KMS-11 (cell line): ENCODE measurements around the gene PBLD.
A peak's percentile ranks its signal among the peaks of the same experiment; 100 is the strongest.

ENCODE experiments used
- H2AFZ ChIP-seq: fragments of 200-600 bp; sonication (generic); 2 replicates; pipeline ENCODE4 v1.6.1; 2016; ENCODE audit warnings: antibody characterized with exemption, mixed run types, low read depth
- H3K27ac ChIP-seq: fragments of 200-600 bp; sonication (generic); 2 replicates; pipeline ENCODE4 v1.6.1; 2016; ENCODE audit warnings: mild to moderate bottlenecking, mixed run types
- H3K27me3 ChIP-seq: fragments of 200-600 bp; sonication (generic); 2 replicates; pipeline ENCODE4 v1.6.1; 2017; ENCODE audit warnings: mild to moderate bottlenecking, low read depth, mixed run types, moderate library complexity; ENCODE audit not compliant: insufficient read depth
- H3K36me3 ChIP-seq: fragments of 200-600 bp; sonication (generic); 2 replicates; pipeline ENCODE4 v1.6.1; 2017; ENCODE audit warnings: mild to moderate bottlenecking, mixed run types; ENCODE audit not compliant: insufficient read depth
- H3K4me1 ChIP-seq: fragments of 200-600 bp; sonication (generic); 2 replicates; pipeline ENCODE4 v1.6.1; 2016; ENCODE audit warnings: mild to moderate bottlenecking, low read depth, mixed run types; ENCODE audit not compliant: poor library complexity, severe bottlenecking
- H3K4me2 ChIP-seq: fragments of 200-600 bp; sonication (generic); 2 replicates; pipeline ENCODE4 v1.7.0; 2016; ENCODE audit warnings: mild to moderate bottlenecking, mixed run types
- H3K4me3 ChIP-seq: fragments of 200-600 bp; sonication (generic); IDR thresholded peaks from 2 replicates; pipeline ENCODE4 v1.6.1; 2017; ENCODE audit warnings: low read depth, low read length, mixed read lengths; ENCODE audit not compliant: insufficient read depth
- H3K79me2 ChIP-seq: fragments of 200-600 bp; sonication (generic); 2 replicates; pipeline ENCODE4 v1.6.1; 2016; ENCODE audit warnings: low read depth, mixed run types; ENCODE audit not compliant: insufficient read depth
- H3K9ac ChIP-seq: fragments of 200-600 bp; sonication (generic); 2 replicates; pipeline ENCODE4 v1.6.1; 2016; ENCODE audit warnings: mild to moderate bottlenecking, mixed run types
- H4K20me1 ChIP-seq: fragments of 200-600 bp; sonication (generic); 2 replicates; pipeline ENCODE4 v1.6.1; 2016; ENCODE audit warnings: mild to moderate bottlenecking, mixed run types; ENCODE audit not compliant: insufficient read depth
- CTCF ChIP-seq: fragments of 200-600 bp; sonication (generic); conservative IDR thresholded peaks from 2 replicates; pipeline ENCODE4 v1.6.1; 2017; ENCODE audit warnings: low read depth, mild to moderate bottlenecking, antibody characterized with exemption, low read length, moderate library complexity, mixed read lengths

The PBLD gene

GRCh38 chr10:68302503-68302823, 30.3 kb downstream of the PBLD start:
- no peak overlapping the region for H3K9ac ChIP-seq
- H3K27ac ChIP-seq, result no peak overlapping the region
- no peaks in the 10 kb centered on the region for H3K79me2 ChIP-seq

GRCh38 chr10:68301790-68302502, 30.8 kb downstream of the PBLD start:
- H3K9ac ChIP-seq, result no peak overlapping the region
- no peaks in the 10 kb centered on the region for H3K27me3 ChIP-seq
- H3K4me3 ChIP-seq, result no peak overlapping the region
- no peak overlapping the region for H2AFZ ChIP-seq
- no peak overlapping the region for H3K27ac ChIP-seq
- H3K36me3 ChIP-seq, result no peaks in the 10 kb centered on the region
- H4K20me1 ChIP-seq, result no peaks in the 10 kb centered on the region
- H3K4me1 ChIP-seq, result peaks cover 12% of the 10 kb centered on the region
- TF ChIP-seq CTCF, result peak; percentile 79
- H3K79me2 ChIP-seq, result no peaks in the 10 kb centered on the region
- no peak overlapping the region for H3K4me2 ChIP-seq

More at GRCh38 chr10:68302503-68302823, 30.3 kb downstream of the PBLD start:
- no peaks in the 10 kb centered on the region for H3K36me3 ChIP-seq
- H3K4me1 ChIP-seq, result peaks cover 12% of the 10 kb centered on the region
- no peak overlapping the region for H3K4me3 ChIP-seq
- no peaks in the 10 kb centered on the region for H3K27me3 ChIP-seq
- peak; percentile 14 for TF ChIP-seq CTCF
- no peaks in the 10 kb centered on the region for H4K20me1 ChIP-seq
- H2AFZ ChIP-seq, result no peak overlapping the region
- no peak overlapping the region for H3K4me2 ChIP-seq

- no peak overlapping the region for H2AFZ ChIP-seq
- H3K27ac ChIP-seq, result no peak overlapping the region
- H3K9ac ChIP-seq, result no peak overlapping the region
- TF ChIP-seq CTCF, result no peak
- H3K36me3 ChIP-seq, result no peaks in the 10 kb centered on the region
- H3K27me3 ChIP-seq, result no peaks in the 10 kb centered on the region
- H3K4me3 ChIP-seq, result no peak overlapping the region
- H4K20me1 ChIP-seq, result no peaks in the 10 kb centered on the region
- H3K79me2 ChIP-seq, result no peaks in the 10 kb centered on the region
- H3K4me1 ChIP-seq, result peaks cover 12% of the 10 kb centered on the region
- H3K4me2 ChIP-seq, result no peak overlapping the region
These were observed 31.4 kb downstream of the PBLD start for GRCh38 chr10:68301301-68301700.

GRCh38 chr10:68296843-68297663, 35.7 kb downstream of the PBLD start:
- Histone ChIP-seq H4K20me1 (no peaks in the 10 kb centered on the region), H3K4me1 (peaks cover 10% of the 10 kb centered on the region), H3K36me3 (no peaks in the 10 kb centered on the region), H3K27ac (no peak overlapping the region), H3K79me2 (no peaks in the 10 kb centered on the region), H3K4me3 (no peak overlapping the region), H2AFZ (no peak overlapping the region), H3K4me2 (no peak overlapping the region), H3K27me3 (no peaks in the 10 kb centered on the region), H3K9ac (no peak overlapping the region)
- TF ChIP-seq CTCF, result no peak
